CD14-positive monocyte (primary cell): Measurements from ENCODE around the gene HBD. TPM values are rescaled to one million over a fixed set of nuclear protein-coding genes. Genes with fewer than 3 reads are reported as not detected.

Experiments used
- DNase-seq, 3 donors: peaks; one replicate each; pipeline ENCODE4 v3.0.0-alpha.2; 2011 to 2022
- H2AFZ ChIP-seq: 2 replicates; pipeline ENCODE4 v1.6.0; 2012; ENCODE audit warnings: mild to moderate bottlenecking, low read depth, low read length, inconsistent platforms; ENCODE audit not compliant: insufficient read depth, poor library complexity, severe bottlenecking
- H3K27ac ChIP-seq, 2 donors: 1 replicate in 1 of 2; 2 replicates in 1 of 2; pipeline ENCODE4 v1.5.1; 2012 to 2013; ENCODE audit warnings: low read length in 2 of 2, control low read depth in 1 of 2, inconsistent platforms in 1 of 2, low read depth in 1 of 2, mild to moderate bottlenecking in 1 of 2
- H3K27me3 ChIP-seq, 2 donors: one replicate each; pipeline versions ENCODE4 v1.6.0 to v1.6.1; 2011 to 2013; ENCODE audit warnings: low read length in 2 of 2; ENCODE audit not compliant: control insufficient read depth in 2 of 2, insufficient read depth in 2 of 2
- H3K36me3 ChIP-seq, 2 donors: replicated peaks in 1 of 2; 1 replicate in 1 of 2; 2 replicates in 1 of 2; pipeline versions ENCODE4 v1.5.1 to v1.6.1; 2012 to 2013; ENCODE audit warnings: low read length in 2 of 2, control low read depth in 1 of 2, inconsistent platforms in 1 of 2, mild to moderate bottlenecking in 1 of 2; ENCODE audit not compliant: insufficient read depth in 2 of 2, control insufficient read depth in 1 of 2
- H3K4me1 ChIP-seq, 2 donors: 1 replicate in 1 of 2; 2 replicates in 1 of 2; pipeline versions ENCODE4 v1.5.1 to v1.6.1; 2012 to 2013; ENCODE audit warnings: low read length in 2 of 2, control low read depth in 1 of 2, inconsistent platforms in 1 of 2, mild to moderate bottlenecking in 1 of 2, moderate library complexity in 1 of 2; ENCODE audit not compliant: insufficient read depth in 2 of 2, control insufficient read depth in 1 of 2
- H3K4me2 ChIP-seq: replicated peaks from 2 replicates; pipeline ENCODE3; 2012; ENCODE audit warnings: low read length, moderate library complexity, mild to moderate bottlenecking; ENCODE audit not compliant: poor library complexity, severe bottlenecking; ENCODE audit errors: extremely low read depth
- H3K4me3 ChIP-seq, 3 experiments: fragments of 200-600 bp in 1 of 3; sonication (generic) in 1 of 3; replicated peaks in 1 of 3; 1 replicate in 2 of 3; 2 replicates in 1 of 3; pipeline ENCODE4 v1.5.1; 2011 to 2013; ENCODE audit warnings: low read length in 3 of 3, mild to moderate bottlenecking in 3 of 3, control low read depth in 2 of 3, low read depth in 2 of 3, inconsistent platforms in 1 of 3, moderate library complexity in 1 of 3
- H3K79me2 ChIP-seq: 2 replicates; pipeline ENCODE4 v1.6.0; 2012; ENCODE audit warnings: mild to moderate bottlenecking, control low read depth, inconsistent platforms, low read length, moderate library complexity; ENCODE audit not compliant: insufficient read depth
- H3K9ac ChIP-seq: 2 replicates; pipeline ENCODE4 v1.6.0; 2017; ENCODE audit warnings: low read length, mild to moderate bottlenecking; ENCODE audit not compliant: insufficient read depth, poor library complexity, severe bottlenecking
- H3K9me3 ChIP-seq, 2 donors: replicated peaks in 1 of 2; 1 replicate in 1 of 2; 2 replicates in 1 of 2; pipeline versions ENCODE4 v1.5.1 to v1.6.1; 2012 to 2013; ENCODE audit warnings: low read length in 2 of 2, control low read depth in 1 of 2; ENCODE audit not compliant: control insufficient read depth in 1 of 2, insufficient read depth in 1 of 2
- H4K20me1 ChIP-seq: 2 replicates; pipeline ENCODE4 v1.6.0; 2012; ENCODE audit warnings: mild to moderate bottlenecking, low read length, control low read depth, moderate library complexity; ENCODE audit not compliant: insufficient read depth
- H3K27ac Mint-ChIP-seq, 7 donors: one replicate each; pipeline ENCODE4 v1.8.0; 2020; ENCODE audit warnings: mild to moderate bottlenecking in 7 of 7, mixed read lengths in 7 of 7, moderate library complexity in 6 of 7, inconsistent platforms in 2 of 7
- H3K27me3 Mint-ChIP-seq, 3 donors: one replicate each; pipeline ENCODE4 v1.8.0; 2021 to 2022; ENCODE audit warnings: low read depth in 3 of 3, mild to moderate bottlenecking in 3 of 3, mixed read lengths in 3 of 3, moderate library complexity in 3 of 3, inconsistent platforms in 1 of 3
- H3K36me3 Mint-ChIP-seq, 2 donors: one replicate each; pipeline ENCODE4 v1.8.0; 2020; ENCODE audit warnings: mixed read lengths in 2 of 2, inconsistent platforms in 1 of 2, mild to moderate bottlenecking in 1 of 2
- H3K4me1 Mint-ChIP-seq: one replicate; pipeline ENCODE4 v1.8.0; 2020; ENCODE audit warnings: mild to moderate bottlenecking, mixed read lengths
- H3K4me3 Mint-ChIP-seq, 2 donors: one replicate each; pipeline ENCODE4 v1.8.0; 2020; ENCODE audit warnings: mild to moderate bottlenecking in 2 of 2, mixed read lengths in 2 of 2, moderate library complexity in 1 of 2
- H3K9me3 Mint-ChIP-seq, 7 donors: one replicate each; pipeline ENCODE4 v1.8.0; 2020 to 2022; ENCODE audit warnings: mixed read lengths in 7 of 7, mild to moderate bottlenecking in 6 of 7, moderate library complexity in 6 of 7, inconsistent platforms in 2 of 7
- WGBS: methylation state at CpG from one replicate; pipeline ENCODE4 v1.1.5; 2013; ENCODE audit warnings: missing lambda C conversion rate; ENCODE audit not compliant: insufficient coverage; 5-methylcytosine and 5-hydroxymethylcytosine counted together
- intact Hi-C, 2 donors: fragments of 100-400 bp; cut with micrococcal nuclease; formaldehyde crosslinking; loops; one replicate each; pipeline versions ENCODE4 v1.15.0 to v1.15.1; 2023
- polyA plus RNA-seq, 3 donors: library from polyadenylated mRNA; depleted of rRNA in 1 of 3; unstranded in 2 of 3; stranded (reverse) in 1 of 3; fragments of 300-500 nt in 2 of 3; fragments of >200 nt in 1 of 3; fragmentation: Illumina TruSeq in 2 of 3; gene quantifications; 1 replicate in 2 of 3; 2 replicates in 1 of 3; pipeline ENCODE4 v1.2.3, GENCODE V29; 2012 to 2021
- TF ChIP-seq, protein P1 (sequence below): fragments of 200-600 bp; IDR thresholded peaks from one replicate; pipeline ENCODE4 v1.8.0; 2022; ENCODE audit warnings: antibody characterized with exemption, mild to moderate bottlenecking

HBD gene
- polyA plus RNA-seq, 3 donors = not detected

GRCh38 chr11:5231111-5231510 is 3.2 kb downstream of the HBD start:
- no CpG with 5 or more reads among the region's 2 CpGs for WGBS
- no peak overlapping the region for H3K27ac Mint-ChIP-seq
- H3K4me1 Mint-ChIP-seq = peaks cover 7% of the 10 kb centered on the region
- no peaks in the 10 kb centered on the region for H4K20me1 ChIP-seq
- DNase-seq = no peak
- H3K27me3 ChIP-seq = no peaks in the 10 kb centered on the region
- no peak overlapping the region for H2AFZ ChIP-seq
- H3K27me3 Mint-ChIP-seq = peaks cover 0 to 1% (median 0%) of the 10 kb centered on the region in 3 donors
- H3K36me3 ChIP-seq = no peaks in the 10 kb centered on the region
- H3K4me3 ChIP-seq = no peak overlapping the region
- no peak overlapping the region for H3K27ac ChIP-seq
- TF ChIP-seq, protein P1, sequence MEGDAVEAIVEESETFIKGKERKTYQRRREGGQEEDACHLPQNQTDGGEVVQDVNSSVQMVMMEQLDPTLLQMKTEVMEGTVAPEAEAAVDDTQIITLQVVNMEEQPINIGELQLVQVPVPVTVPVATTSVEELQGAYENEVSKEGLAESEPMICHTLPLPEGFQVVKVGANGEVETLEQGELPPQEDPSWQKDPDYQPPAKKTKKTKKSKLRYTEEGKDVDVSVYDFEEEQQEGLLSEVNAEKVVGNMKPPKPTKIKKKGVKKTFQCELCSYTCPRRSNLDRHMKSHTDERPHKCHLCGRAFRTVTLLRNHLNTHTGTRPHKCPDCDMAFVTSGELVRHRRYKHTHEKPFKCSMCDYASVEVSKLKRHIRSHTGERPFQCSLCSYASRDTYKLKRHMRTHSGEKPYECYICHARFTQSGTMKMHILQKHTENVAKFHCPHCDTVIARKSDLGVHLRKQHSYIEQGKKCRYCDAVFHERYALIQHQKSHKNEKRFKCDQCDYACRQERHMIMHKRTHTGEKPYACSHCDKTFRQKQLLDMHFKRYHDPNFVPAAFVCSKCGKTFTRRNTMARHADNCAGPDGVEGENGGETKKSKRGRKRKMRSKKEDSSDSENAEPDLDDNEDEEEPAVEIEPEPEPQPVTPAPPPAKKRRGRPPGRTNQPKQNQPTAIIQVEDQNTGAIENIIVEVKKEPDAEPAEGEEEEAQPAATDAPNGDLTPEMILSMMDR = no peak
- intact Hi-C loops = no loop called here
- H3K9me3 Mint-ChIP-seq = no peaks in the 10 kb centered on the region
- H3K4me2 ChIP-seq = no peak overlapping the region
- H3K9me3 ChIP-seq = no peaks in the 10 kb centered on the region
- H3K9ac ChIP-seq = no peak overlapping the region
- no peak overlapping the region for H3K4me3 Mint-ChIP-seq
- H3K79me2 ChIP-seq = no peaks in the 10 kb centered on the region
- no peaks in the 10 kb centered on the region for H3K4me1 ChIP-seq
- no peaks in the 10 kb centered on the region for H3K36me3 Mint-ChIP-seq

DNA sequence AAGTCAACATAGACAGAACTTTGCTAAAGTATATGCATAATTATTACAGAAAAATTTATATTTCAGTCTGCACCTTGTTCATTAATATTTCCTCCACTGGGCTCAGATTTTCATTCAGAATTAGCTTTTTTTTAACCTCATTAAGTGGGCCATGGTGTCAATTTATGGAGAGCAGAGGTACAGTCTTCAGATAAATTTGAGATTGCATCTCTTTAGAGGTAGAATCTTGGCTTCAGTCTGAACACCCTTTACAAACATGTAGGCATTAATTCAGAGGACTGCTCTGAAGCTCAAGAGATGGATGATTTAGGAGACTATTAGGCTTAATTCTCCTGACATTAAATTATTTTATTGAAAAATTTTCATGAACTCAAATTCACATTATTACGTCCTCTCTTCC is 4.0 kb downstream of the HBD start:
- no peaks in the 10 kb centered on the region for H3K4me1 ChIP-seq
- H3K36me3 Mint-ChIP-seq = no peaks in the 10 kb centered on the region
- intact Hi-C loops = no loop called here
- H3K4me3 ChIP-seq = no peak overlapping the region
- no peak overlapping the region for H3K4me2 ChIP-seq
- WGBS = 100% methylated on average over 1 of the region's 1 CpG
- TF ChIP-seq, protein P1 = no peak
- H3K9me3 Mint-ChIP-seq = no peaks in the 10 kb centered on the region
- H3K27me3 ChIP-seq = no peaks in the 10 kb centered on the region
- H3K9ac ChIP-seq = no peak overlapping the region
- H3K4me3 Mint-ChIP-seq = no peak overlapping the region
- peaks cover 0 to 1% (median 0%) of the 10 kb centered on the region in 3 donors for H3K27me3 Mint-ChIP-seq
- H3K36me3 ChIP-seq = no peaks in the 10 kb centered on the region
- peaks cover 7% of the 10 kb centered on the region for H3K4me1 Mint-ChIP-seq
- no peak overlapping the region for H3K27ac ChIP-seq
- no peaks in the 10 kb centered on the region for H3K79me2 ChIP-seq
- no peak overlapping the region for H3K27ac Mint-ChIP-seq
- no peak overlapping the region for H2AFZ ChIP-seq
- H3K9me3 ChIP-seq = no peaks in the 10 kb centered on the region
- DNase-seq = no peak
- H4K20me1 ChIP-seq = no peaks in the 10 kb centered on the region
